HG03175 (cell line): ENCODE data around the gene FUZ.

Experiments used
- ATAC-seq: cut with Tn5 transposase; IDR thresholded peaks from one replicate; pipeline ENCODE4 v1.9.1; 2021; ENCODE audit warnings: mild to moderate bottlenecking, moderate library complexity; ENCODE audit not compliant: unreplicated experiment

The FUZ gene

GRCh38 chr19:49851456-49852259 is 38.6 kb upstream of the FUZ start:
- peak; percentile 3 for ATAC-seq

DNA sequence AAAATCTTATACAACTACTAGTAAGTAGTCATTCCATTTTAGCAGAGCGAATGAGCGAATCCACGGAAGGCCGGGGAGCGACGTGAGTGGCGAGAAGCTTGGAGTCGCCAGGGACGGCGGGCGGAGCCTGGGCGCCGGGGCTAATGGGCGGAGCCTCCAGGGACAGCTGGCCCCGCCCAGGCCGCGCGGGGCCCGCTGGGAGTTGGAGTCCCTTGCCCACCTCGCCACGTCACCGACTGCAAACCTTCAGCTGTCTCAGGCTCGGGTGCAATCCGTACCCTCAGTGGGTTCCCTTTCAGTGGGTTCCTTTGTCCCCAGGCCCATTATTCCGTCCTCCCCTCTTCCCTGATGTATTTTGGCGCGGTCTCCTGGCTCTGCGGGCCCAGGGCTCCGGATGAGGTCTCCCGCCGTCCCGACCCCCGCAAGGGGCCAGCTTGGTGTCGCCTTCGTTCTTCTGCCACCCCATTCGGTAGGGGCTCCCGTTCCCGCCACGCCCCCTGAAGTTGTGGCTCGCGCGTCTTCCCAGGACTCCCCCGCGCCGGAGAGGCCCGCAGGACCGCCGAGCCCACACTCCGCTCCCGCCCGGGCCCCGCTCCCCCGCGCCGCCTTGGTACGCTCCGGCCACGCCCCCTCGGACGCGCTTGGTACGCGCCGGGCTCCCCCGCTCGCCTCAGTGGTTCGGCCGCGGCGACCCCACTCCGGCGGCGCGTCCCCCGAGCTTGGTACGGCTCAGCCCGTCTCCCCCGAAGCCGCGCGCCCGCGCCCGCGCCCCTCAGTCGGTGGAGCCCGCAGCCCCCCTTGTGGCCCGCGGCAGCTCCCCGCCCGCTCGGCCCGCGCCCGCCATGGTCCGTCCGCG is 37.6 kb upstream of the FUZ start, which contains the start of gene PTOV1:
TSS of gene PTOV1 (plus strand) at position 673 of the 856 bp plus-strand sequence.
- ATAC-seq = peak; percentile 81

- ATAC-seq = no peak
These were observed 37.1 kb upstream of the FUZ start for GRCh38 chr19:49850221-49850486.

DNA sequence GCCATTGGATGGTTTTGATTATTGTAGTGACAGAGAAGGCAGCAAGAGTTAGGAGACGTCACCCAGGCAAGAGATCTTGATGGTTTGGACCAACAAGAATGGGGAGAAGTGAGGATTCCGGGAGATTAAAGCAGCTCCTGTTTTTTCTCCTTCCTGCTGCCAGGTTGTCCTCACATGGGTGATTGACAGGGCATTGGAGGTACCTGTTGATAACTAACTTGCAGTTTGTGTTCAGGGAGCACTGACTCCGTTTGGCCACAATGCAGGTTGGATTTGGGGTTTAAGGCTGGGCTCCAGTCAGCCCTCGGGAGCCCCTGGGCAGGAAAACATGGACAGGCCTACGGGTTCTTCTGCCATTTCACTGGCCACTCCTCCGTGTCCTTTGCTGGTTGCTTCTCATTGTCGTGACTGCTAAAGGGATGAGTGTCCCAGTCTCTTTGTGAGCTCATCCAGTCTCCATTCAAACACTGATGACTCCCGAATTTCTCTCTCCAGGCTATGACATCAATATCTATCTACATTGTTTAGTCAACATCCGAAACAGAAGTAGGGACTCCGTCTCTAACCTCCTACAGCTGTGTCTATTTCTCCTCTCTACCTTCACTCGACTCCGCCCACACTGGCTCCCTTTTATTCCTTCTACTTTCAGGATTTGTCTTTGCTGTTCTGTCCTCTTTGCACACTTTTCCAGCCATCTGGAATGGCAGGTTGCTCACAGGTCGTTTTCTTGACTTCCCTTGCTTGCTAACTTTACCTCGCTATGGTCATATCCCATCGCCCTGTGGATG is 36.5 kb upstream of the FUZ start:
- ATAC-seq = no peak

GRCh38 chr19:49848938-49849337 is 35.8 kb upstream of the FUZ start:
- ATAC-seq = no peak

- no peak for ATAC-seq
These were observed 34.9 kb upstream of the FUZ start for GRCh38 chr19:49847731-49848696.

DNA sequence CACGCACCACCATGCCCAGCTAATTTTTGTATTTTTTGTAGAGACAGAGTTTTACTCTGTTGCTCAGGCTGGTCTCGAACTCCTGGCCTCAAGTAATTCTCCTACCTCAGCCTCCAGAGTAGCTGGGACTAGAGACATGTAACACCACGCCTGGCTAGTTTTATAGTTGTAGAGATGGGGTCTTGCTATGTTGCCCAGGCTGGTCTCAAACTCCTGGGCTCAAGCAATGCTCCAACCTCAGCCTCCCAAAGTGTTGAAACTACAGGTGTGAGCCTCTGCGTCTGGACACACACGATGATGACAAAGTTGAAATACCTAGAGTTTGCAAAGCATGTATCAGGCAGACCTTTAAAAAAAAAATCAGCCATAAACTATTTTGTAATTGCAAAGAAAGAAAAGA is 33.3 kb upstream of the FUZ start:
- no peak for ATAC-seq

GRCh38 chr19:49845414-49845813 is 32.3 kb upstream of the FUZ start:
- ATAC-seq = no peak

- no peak for ATAC-seq
These were observed 31.3 kb upstream of the FUZ start for GRCh38 chr19:49844138-49845095.

DNA sequence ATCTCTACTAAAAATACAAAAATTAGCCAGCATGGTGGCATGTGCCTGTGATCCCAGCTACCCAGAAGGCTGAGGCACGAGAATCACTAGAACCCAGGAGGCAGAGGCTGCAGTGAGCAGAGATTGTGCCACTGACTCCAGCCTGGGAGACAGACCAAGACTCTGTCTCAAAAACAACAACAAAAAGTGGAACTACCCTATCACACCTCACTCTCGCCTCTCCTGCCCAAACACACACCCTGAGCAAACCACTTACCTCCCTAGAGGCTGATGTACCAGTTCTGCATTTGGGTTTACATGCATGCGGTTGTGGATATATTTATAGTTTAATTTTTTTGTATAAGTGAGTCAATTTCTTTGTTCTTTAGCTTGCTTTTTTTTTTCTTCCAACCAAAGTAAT is 30.2 kb upstream of the FUZ start:
- ATAC-seq = no peak

DNA sequence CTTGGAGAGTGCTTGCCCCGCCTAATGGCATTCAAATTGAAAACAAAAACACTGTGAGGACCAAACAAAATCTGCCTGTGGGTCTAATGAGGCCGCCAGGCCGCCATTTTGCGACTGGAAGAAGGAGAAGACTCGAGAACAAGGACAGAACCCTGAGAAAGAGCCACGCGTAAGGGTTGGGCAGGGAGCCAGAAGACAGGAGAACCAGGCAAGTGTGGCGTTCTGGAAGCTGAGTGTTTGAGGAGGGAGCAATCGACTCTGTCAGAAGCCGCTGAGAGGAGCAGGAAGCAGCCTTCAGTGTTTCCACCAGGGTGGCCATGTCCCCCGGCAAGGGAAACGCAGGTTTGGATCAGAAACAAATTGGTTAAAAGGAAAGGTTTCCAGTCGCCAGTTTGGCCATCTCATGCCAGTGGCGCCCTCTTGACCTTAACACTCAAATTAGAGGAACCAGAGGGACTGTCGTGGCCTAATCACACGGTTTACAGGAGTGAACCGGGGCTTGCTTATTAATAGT is 27.7 kb upstream of the FUZ start:
- no peak for ATAC-seq

- no peak for ATAC-seq
These were observed 27.2 kb upstream of the FUZ start for GRCh38 chr19:49840321-49840720.

GRCh38 chr19:49839713-49840112 is 26.6 kb upstream of the FUZ start:
- no peak for ATAC-seq

GRCh38 chr19:49838885-49839588 is 25.9 kb upstream of the FUZ start:
- no peak for ATAC-seq

DNA sequence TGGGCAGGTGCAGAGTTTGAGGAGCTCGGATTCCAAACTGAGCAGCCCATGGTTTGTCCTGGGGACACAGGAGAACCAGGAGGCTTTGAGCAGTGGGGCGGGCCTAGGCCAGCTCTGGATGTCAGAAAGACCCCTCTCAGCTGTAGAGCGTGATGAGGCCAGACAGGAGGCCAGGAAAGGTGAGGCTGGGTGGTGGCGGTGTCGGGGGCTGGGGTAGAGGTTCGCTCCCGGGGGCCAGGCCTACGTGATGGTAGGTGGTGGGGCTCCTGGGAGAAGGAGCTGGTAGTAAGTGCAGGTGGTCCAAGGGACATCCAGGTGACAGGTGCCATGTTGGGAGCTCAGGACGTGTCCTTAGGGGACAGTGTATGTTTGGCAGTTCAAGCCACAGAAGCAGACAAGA is 24.3 kb upstream of the FUZ start:
- no peak for ATAC-seq

- ATAC-seq = no peak
These were observed 23.9 kb upstream of the FUZ start for GRCh38 chr19:49837009-49837310.

DNA sequence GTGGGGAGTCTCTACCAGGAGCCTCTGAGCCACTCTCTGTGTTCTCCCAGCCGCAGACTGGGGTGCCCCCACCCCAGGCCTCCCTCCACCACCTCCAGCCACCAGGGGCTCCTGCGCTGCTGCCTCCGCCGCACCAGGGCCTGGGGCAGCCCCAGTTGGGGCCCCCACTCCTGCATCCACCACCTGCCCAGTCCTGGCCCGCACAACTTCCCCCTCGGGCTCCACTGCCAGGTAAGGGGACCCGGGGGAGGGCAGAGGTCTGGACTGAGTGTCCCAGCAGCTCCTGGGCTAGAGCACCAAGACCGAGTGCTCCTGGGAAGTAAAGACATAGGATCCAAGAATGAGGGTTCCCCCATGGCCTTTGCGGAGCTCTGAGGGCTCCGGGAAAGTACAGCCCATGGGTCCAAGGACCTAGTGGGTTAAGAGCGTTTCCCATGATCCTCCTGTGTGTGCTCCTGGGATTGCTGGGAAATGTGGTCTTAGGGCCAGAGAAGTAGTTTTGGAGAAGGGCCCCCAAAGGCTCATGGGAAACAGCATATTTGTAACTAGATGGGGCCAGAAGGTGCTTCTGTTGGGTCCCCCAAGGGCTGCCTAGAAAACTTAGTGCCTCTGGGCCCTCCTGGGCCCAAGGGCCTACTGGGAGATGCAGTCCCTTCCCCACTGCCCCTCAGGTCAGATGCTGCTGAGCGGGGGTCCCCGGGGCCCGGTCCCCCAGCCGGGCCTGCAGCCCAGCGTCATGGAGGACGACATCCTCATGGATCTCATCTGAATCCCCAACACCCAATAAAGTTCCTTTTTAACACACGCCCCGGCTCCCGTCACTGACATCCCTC is 23.3 kb upstream of the FUZ start:
- ATAC-seq = no peak

GRCh38 chr19:49835562-49835961 is 22.5 kb upstream of the FUZ start:
- ATAC-seq = no peak
